IPS DF 19.7 (cell line): ENCODE data around the gene KRT80.

ENCODE experiments used
- DNase-seq: peaks from one replicate; pipeline ENCODE4 v3.0.0-alpha.2; 2013; ENCODE audit warnings: low read depth, low spot score

Gene KRT80

GRCh38 chr12:52229836-52230343 is 38.1 kb upstream of the KRT80 start:
- no peak for DNase-seq

GRCh38 chr12:52228931-52229330 is 37.1 kb upstream of the KRT80 start:
- DNase-seq = no peak

DNA sequence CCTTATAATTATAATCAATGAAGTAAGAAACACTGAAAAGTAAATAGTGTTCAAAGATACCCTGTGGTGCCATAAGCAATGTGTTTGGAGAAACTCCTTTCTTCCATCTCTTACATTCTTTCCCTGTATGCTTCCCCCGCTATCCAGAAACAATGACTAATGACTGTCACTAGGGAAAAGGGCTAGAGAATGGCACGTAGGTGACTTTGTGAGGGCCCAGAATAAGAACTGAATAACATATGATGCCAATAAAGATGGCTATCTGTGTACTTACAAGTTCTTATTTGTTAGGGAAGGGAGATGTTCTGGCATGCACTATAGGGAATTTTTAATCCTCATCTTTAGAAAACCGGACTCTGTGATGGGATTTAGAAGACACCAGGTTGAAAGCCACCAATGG is 36.6 kb upstream of the KRT80 start:
- DNase-seq = no peak

- no peak for DNase-seq
Observed at GRCh38 chr12:52227606-52228166, 35.9 kb upstream of the KRT80 start.

- no peak for DNase-seq
Observed at GRCh38 chr12:52226446-52226845, 34.6 kb upstream of the KRT80 start.

DNA sequence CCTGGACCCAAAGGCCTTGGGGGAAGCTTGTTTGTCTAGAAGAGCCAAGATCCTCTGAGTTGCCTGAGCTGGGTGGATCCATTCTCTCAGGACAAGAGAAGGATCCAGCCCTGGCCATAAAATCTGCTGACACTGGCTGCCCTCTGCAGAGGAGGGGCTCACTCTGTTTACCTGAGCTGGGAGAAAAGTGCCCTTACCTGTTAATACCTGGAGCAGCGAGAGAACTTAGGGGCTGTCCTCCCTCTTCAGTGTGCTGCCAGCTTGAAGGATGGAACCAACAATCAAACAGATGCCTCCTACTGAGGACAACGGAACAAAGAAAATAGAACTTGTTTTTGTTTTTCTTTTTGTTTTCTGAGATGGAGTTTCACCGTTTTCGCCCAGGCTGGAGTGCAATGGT is 33.9 kb upstream of the KRT80 start:
- no peak for DNase-seq

DNA sequence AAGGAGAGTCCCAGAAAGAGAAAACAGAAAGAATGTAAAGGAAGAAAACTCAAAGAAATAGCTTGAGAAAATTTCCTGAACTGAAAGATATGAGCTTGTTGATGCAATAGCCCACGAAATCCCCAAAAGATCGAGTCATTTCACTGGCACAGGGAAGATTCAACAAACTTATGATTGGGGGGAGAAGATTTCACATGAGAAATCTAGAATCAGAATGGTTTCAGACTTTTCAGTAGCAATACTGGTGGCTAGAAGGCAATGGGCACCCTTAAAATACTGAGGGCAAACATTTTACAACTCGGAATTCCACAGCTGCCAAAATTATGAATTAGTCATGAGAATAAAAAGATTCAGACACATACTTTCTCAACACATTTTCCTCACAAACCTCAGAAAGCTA is 32.3 kb upstream of the KRT80 start:
- DNase-seq = no peak

- no peak for DNase-seq
Observed at GRCh38 chr12:52223406-52224039, 31.7 kb upstream of the KRT80 start.

DNA sequence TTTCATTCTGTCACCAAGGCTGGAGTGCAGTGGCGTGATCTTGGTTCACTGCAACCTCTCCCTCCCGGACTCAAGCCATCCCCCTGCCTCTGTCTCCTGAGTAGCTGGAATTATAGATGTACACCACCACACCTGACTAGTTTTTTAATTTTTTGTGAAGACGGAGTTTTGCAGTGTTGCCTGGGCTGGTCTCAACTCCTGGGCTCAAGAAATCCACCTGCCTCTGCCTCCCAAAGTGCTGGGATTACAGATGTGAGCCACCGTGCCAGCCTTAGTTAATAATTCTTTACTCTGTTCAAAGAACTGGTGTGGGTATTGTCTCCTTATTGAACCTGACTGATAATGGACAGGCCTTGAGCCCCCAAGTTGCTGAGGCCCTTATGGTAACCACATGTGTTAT is 30.9 kb upstream of the KRT80 start:
- DNase-seq = no peak

DNA sequence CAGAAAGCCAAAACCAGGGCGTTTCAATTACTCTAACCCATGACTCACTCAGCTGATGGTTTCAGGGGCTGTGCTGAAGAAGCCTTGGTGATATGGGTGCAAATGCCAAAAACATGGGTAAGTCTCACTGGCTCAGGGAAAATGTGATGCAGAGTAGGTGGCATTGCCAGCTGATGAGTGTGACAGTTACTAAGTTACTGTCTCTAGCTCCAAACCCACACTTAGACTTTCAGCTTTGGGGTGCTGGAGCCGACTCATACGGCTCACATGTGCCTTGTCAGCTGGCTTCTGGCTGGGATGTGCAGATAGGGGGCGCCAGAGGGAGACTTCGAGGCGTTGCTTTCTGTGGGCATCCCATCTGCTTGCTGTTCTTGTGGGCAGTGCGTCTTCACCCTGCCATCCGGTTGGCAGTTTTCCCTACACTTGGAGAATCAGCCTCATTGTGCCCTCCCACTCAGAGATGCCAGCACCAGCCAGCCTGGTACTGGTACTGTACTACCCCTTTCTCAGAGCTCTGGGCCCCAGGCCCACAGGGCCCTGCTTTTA is 30.2 kb upstream of the KRT80 start:
- DNase-seq = no peak

DNA sequence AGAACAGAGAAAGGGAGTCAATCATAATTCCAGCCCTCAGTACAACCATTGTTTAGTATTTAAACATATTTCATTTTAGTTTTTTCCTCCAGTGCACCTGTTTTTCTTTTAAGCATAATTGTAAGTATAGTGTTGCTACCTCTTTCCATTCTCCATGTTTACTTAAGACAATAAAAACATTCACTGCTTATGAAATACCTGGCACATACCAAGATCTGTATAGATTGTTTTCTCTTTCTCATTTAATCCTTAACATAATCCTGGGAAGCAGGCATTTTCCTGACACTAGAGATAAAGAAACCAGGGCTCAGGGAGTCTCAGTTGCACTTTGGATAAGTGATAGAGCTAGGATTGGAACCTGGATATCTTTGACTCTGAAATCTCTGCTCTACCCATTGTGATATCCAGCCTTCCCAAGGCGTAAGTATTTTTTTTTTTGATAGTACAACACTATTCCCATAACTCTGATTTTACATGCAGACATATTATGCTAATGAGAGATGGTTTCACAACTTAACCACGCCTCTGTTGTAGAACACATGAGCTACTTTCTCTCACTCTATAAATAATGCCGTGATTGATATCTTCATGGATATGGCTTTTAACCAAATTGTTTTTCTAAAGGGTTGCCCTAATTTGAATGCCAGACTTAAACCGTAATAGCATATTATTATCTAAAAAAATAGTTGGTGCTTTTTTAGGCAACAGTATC is 29.4 kb upstream of the KRT80 start:
- no peak for DNase-seq

DNA sequence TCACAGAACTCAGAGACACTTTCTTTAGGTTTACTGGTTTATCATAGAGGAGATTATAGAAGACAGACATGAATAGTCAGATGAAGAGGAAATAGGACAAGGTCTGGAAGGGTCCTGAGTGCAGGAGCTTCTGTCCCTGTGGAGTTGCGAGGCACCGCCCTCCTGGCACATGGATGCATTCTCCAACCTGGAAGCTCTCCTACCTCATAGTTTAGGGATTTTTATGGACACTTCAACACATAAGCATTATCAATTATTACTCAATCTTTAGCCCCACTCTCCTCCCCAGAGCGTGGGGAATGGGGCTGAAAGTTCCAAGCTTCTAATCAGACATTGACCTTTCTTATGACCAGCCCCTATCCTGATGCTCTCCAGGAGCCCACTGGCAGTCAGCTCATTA is 28.7 kb upstream of the KRT80 start:
- DNase-seq = no peak

DNA sequence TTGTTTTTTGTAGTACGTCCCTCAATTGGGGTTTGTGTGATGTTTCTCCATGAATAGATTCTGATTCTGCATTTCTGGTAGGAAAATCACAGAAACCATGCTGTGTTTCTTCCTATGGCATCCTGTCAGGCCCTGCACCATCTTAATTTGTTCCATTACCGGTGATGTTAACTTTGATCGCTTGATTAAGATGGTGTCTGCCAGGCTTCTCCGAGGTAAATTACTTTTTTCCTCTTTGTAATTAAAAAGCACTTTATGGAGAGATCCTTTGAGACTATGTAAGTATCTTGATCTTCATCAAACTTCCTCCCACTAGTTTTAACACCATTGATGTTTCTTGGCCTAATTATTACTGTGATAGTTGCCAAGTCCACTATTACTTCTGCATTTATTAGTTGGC is 26.2 kb upstream of the KRT80 start:
- no peak for DNase-seq

GRCh38 chr12:52217223-52217622 is 25.4 kb upstream of the KRT80 start:
- DNase-seq = no peak

DNA sequence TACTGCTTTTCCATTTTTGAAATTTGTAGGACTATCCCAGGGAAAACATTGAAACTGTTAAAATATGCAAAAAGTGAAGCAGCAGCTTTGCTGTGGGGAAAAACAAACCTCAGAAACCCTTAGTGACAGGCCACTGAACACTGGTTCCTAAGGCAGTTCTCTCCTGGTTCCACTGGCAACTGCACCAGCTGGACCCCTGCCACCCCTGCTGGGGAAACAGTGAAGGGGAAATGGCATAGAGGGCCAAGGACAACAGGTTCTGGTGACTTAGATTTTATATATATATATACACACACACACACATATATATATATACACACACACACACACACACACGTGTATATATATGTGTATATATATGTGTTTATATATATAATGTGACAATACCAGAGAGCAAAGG is 25.0 kb upstream of the KRT80 start:
- no peak for DNase-seq

GRCh38 chr12:52216100-52216499 is 24.3 kb upstream of the KRT80 start:
- no peak for DNase-seq

- no peak for DNase-seq
Observed at GRCh38 chr12:52215587-52216031, 23.8 kb upstream of the KRT80 start.

DNA sequence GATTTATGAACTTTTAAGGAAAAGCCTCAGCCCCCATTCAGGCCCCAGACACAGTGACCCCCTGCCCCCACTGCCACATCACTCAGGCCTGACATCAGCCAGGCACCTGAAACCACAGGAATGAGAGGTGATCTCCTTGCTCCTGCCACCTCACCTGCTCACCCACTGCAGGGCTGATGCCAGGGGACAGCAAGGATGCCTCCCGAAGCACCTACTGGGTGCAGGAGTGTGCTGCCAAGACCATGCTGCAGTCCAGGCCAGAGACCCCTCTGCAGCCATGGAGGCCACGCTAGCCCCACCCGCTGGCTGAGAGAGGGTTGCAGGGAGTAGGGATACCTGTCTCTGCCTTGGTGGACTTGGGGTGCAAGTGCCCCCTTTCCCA is 22.6 kb upstream of the KRT80 start:
- no peak for DNase-seq

- no peak for DNase-seq
Observed at GRCh38 chr12:52213564-52214420, 22.0 kb upstream of the KRT80 start.

- DNase-seq = no peak
Observed at GRCh38 chr12:52212701-52213563, 21.1 kb upstream of the KRT80 start.
